ENCODE results near the gene XIRP2.

XIRP2 gene

GRCh38 chr2:166888180-166888579, at the start of gene XIRP2:
Gene XIRP2, plus strand, starts transcription at chr2:166888480. Its CDS starts 15,003 bp downstream, at chr2:166903483.
- DNase-seq, result no peak

DNA sequence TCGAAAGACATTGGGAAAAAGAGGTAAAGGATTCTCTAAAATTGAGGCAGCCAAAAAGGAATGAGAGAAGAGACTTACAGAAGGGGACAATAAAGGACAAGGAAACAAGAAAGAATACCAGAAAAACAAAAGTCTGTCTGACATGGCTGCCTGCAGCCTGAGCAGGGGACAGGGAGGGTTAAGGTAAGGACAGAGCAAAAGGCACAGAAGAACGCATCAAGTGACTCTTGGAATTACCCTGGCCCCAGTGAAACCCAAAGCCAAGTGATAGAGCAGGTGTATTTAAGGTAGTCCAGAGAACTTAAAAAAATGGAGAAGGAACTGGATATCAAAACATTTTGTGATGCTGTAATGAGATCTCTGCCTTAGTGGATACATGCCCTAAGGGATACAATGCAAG, 47.1 kb upstream of the XIRP2 start:
- DNase-seq, result no peak

DNA sequence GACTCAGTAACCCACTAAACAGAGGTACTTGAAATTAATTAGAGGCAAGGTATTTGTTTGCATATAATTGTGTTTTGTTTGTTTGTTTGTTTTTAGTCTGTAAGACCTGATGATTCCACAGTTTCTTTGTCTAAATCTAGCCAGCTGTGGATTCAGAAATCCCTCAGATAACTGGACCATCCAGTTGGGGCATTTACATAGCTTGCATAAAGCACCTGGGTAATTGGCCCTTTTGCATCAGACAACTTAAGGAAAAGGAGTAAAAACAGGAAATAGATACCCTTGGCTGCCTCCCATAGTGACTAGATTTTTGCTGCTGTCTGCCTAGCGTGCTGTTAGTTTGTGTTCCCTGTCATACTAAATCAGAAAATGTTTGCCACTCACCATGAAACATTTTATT, 46.6 kb upstream of the XIRP2 start:
- DNase-seq, result no peak

GRCh38 chr2:166844111-166844510, 44.2 kb upstream of the XIRP2 start:
- DNase-seq, result no peak

DNA sequence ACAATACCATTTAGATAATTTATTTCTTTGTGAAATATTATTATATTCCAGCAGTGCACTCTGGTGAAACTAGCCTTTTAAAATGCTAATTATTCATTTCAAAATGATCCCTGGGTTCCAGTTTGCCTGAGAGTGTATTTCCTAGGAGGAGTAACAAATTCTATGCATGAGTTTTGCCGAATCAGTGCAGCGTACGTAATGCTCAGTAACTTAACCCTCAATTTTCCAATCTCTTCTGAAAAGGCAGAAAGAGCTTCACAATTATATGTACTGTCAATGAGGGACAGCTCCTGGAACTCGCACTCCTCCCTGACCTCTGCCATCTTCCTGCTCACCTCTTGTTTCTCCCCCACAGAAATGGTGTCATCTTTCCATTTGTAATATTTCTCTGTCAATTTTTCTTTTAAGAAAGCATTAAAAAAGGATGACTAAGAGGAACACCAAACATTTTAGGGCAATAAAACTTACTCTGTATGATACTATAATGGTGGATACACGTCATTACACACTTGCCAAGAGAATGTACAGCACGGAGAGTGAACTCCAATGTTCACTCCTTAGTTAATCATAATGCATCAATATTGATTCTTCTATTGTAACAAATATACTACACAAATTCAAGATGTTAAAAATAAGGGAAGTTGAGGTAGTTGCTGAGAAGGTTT, 25.7 kb upstream of the XIRP2 start:
- no peak for DNase-seq

- no peak for DNase-seq
These were observed 20.3 kb upstream of the XIRP2 start for GRCh38 chr2:166867874-166868514.

GRCh38 chr2:166870346-166870745, 17.9 kb upstream of the XIRP2 start:
- DNase-seq, result no peak

GRCh38 chr2:166881177-166881576, 7.1 kb upstream of the XIRP2 start:
- DNase-seq, result no peak

DNA sequence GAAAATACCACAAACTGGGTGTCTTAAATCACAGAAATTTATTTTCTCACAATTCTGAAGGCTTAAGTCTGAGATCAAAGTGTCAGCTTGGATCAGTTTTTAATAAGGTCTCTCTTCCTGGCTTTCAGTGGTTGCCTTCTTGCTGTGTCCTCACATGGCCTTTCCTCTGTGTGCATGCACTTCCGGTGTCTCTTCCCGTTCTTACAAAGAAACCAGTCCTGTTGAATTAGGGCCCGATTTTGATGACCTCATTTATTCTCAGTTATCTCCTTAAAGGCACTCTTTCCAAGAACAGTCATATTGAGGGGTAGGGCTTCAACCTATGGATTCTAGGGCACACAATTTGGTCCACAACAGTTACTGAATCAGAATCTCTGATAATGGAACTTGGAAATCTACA, 5.4 kb upstream of the XIRP2 start:
- DNase-seq, result no peak

GRCh38 chr2:166891727-166892126, 3.4 kb downstream of the XIRP2 start:
- no peak for DNase-seq

DNA sequence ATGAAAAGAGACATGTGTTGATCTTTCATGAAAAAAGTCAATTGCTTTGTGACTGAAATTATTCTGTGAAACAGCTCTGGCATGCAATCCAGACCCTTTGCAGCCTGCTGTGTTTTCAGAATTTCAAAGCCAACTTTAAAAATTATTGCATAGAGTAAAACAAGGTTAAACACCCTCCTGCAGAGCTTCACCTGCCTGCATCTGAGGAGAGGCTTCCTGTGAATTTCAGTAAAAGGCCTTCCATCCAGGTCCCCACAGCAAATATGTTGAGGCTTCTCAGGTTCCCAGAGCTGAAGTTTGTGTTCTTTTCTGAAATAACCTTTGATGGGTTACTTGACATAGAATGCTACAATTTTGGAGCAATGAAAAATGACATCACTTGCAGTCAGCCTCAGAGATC, 4.1 kb downstream of the XIRP2 start:
- DNase-seq, result no peak

GRCh38 chr2:166895243-166895642, 7.0 kb downstream of the XIRP2 start:
- DNase-seq, result no peak

GRCh38 chr2:166897666-166898065, 9.4 kb downstream of the XIRP2 start:
- no peak for DNase-seq

GRCh38 chr2:166899676-166900075, 11.4 kb downstream of the XIRP2 start:
- no peak for DNase-seq

GRCh38 chr2:166900700-166901099, 12.4 kb downstream of the XIRP2 start:
- DNase-seq, result peak; percentile 20

- peak; percentile 28 for DNase-seq
These were observed 13.1 kb downstream of the XIRP2 start for GRCh38 chr2:166901336-166901735.

GRCh38 chr2:166916987-166917386, 28.7 kb downstream of the XIRP2 start:
- no peak for DNase-seq

GRCh38 chr2:166917415-166917814, 29.1 kb downstream of the XIRP2 start:
- DNase-seq, result no peak

DNA sequence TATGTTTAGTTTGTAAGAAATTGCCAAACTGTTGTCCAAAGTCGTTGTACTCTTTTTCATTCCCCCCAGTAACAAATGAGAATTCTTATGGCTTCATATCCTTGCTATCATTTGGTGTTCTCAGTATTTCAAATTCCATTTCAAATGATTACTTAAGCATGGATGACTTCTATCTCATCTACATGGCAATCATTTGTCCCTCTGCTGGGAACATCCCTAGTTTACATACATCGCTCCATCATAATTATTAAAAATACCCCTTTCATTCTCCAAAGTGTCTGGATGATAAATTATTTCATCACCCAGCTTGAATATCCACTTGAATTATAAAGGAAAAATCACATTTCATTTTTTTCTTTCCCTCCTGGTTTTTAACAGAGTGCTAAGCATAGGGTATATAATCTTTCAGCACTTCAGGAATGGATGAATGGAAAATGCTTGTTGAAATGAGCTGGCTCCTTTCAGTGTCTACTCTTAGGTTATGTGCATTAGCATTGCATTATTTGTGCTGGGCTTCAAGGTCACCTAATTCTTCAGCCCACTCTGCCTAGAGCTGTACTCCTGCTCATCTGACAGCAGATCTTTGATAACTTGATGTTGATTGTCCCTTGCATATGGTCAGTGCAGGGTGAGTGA, 33.1 kb downstream of the XIRP2 start:
- DNase-seq, result no peak

DNA sequence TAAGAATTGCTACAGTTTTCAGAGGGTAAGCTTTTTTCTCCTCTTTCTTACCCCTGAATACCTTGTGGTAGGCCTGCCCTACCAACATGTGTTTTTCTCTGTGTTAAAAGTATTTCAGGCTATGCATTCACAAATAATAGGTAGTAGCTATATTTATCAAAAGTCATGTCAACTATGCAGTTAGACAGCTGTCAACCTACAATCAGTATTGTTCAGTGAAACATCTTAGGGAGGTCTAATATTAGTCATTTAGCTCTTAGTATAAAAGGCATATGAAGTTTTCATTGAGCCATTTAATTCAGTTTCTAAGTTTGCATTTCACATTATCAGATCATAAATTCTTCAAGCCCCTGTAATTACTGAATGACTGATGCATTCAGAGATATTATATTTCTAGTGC, 36.7 kb downstream of the XIRP2 start:
- DNase-seq, result no peak

DNA sequence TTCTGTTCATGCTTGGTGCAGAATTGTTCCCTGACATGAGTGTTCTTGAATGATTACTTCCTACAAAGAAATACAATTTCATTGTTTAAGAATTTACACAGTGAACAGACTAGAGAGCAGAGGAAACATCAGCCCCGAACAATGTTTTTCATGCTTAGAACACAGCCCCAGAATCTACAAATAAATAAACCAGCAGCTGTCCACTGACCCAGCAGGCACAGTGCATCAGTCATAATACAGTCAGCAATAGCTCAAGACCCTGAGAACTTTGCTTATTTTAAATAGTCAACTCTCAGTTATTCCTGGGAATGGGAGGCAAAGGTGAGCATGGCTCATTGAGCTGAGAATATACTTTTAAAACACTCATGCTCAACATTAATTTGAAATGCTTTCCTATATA, 38.4 kb downstream of the XIRP2 start:
- DNase-seq, result no peak

GRCh38 chr2:166932032-166932431, 43.8 kb downstream of the XIRP2 start:
- DNase-seq, result no peak

DNA sequence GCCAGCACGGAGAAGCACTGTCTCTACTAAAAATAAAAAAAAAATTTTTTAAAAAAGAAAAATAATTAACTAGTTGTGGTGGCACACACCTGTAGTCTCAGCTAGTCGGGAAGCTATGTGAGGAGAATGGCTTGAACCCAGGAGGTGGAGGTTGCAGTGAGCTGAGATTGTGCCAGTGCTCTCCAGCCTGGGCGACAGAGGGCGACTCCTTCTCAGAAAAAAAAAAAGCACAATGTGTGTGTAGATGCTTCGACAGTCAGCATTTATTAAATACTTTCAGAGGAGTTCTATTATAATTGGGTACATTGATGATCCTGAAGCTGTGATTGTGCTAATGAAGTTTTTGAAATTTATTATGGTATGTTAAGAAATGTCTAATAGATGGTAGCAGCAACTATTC, 46.5 kb downstream of the XIRP2 start:
- no peak for DNase-seq

DNA sequence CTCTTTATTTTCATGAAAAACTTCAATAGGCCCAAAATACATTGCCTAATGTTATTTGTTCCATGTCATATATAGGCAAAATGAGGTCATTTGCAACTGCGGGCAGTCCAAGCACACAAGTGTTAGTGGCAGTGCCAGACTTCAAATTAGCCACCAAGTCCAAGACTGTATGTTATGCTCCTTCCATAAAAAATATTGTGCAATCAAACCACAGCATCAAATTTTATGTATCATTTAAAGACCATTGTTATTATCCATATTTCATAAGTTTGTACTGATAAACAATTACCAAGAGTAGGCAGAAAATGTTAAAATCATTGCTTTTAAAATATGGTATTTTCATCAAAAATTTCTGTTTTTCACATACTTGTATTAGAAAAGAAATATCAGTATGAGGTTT, 54.1 kb downstream of the XIRP2 start:
- no peak for DNase-seq

Data from right hindlimb (tissue), 1 donor.